Anterior cingulate cortex (tissue), 58 donors: ENCODE data around the gene SMAD5.
A peak's percentile ranks its signal among the peaks of the same experiment; 100 is the strongest.

Experiments
- DNase-seq, 58 donors: peaks; one replicate each; lab custom pipeline; 2025; lab: John Stamatoyannopoulos, UW

The SMAD5 gene

DNA sequence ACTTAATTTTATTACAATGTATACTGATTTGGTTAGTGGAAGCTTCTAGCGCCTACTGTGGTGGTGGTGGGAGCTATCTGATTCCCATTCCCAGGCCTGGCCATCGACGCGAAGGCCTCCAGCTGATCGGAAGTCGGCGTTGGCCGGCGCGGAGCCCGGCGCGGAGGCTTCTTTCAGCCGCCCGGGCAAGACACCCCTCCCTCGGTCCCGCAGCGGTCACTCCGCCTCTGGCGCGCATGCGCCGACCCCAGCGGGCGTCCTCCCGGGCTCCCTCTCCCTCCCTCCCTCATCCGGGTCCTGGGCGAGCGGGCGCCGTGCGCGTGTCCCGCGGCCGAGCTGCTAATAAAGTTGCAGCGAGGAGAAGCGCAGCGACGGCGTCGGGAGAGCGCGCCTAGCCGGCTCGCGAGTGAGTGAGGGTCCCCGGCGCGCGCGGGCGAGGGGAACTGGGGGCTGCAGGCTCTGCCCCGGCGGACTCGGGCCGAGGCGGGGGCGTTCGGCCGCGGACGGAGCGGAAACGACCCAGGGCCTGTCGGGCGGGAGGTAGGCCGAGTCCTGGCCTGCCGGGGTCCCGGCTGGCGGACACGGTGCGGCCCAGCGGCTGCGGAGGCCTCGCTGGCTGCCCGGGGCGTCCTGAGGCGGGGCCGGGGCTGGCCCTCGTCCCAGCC lies at the start of gene SMAD5:
Gene SMAD5 (plus strand): TSS at position 289 of the 665 bp plus-strand sequence. CDS start 20,916 bp downstream, outside the sequence.
- peak; percentile 38 to 98 (median 94) for DNase-seq

DNA sequence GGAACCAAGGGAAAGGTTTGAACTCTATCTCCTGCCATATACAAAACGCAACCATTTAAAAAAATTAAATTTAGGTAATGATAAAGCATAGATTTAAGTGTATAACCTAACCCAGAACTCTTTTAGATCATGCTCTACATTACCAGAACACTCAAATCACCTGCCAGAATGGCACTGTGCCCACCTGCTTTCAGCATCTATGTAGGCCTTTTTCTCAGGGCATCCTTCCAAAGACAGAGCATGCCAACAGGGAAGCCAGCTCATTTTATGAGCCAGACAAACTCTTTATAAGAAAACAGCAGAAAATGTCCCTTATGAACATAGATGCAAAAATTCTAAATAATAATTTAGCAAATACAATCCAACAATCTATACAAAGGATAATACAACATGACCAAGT lies 47.9 kb upstream of the SMAD5 start:
- DNase-seq, result peak in 16 of 58 donors; percentile 2 to 40 (median 10)

DNA sequence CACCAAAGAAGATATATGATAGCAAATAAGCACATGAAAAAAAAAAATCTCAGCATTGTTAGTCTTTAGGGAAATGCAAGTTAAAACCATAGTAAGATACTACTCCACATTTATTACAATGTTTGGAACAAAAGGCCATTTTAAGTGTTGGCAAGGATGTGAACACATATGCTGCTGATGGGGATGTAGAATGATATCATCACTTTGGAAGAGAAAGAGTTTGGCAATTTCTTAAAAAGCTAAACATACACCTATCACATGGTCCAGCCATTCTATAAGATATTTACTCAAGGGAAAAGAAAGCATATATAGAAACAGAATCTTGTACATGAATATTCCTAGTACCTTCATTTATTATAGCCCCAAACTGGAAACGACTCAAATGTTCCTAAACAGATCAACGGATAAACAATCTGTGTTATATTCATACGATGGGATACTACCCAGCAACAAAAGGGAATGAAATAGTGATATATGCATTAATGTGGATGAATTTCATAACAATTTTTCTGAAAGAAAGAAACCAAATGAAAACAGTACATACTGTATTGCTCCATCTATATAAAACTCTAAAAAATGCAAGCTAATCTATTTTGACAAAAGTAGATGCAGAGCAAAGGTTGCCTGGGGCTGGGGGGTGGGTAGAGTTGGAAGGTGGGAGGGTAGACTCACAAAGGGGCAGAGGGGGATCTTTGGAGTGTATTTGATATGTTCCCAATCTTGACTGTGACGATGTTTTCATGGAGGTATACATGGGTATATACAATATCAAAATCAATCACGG lies 45.7 kb upstream of the SMAD5 start:
- DNase-seq, result no peak

DNA sequence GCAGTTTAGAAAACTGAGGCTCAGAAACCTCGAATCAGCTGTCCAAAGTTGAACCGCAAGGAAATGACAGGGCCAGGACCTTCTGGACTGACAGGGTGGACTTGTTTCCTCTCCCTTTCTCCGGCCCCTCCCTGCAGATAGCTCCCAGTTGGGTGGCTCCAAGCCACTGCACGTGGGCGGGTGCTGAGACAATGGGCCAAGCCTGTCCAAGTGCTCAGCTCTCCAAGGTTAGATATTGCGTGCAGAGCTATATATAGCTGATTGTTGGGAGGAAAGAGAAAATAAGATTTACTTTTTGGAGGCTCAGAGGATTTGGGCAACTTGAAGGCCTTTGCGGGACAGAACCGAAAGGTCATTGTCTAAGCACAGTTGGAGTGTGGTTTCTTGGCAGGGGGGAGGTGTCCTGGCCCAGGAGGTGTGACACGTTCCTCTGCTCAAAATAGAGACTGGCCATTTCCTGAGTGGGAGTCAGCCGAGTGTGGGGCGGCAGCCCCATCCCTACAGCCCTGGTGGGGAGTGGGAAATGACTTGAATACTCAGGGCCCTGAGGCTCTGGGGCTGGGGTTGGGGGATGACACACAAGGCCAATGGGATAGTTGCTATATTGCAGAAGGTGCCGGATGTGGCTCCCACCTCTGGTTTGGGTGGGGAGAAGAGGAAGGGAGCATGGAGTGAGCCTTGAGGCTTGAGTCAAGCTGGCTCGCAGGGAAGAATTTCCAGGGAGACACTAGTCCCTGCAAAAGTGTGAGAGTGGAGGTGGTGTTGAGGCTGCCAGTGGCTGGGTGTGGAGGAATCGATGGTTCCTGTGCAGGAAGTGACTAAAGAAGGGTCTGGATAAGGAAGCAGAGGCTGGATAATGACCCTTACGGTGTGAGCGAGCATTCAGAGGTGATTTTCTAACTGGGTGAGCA lies 44.4 kb upstream of the SMAD5 start:
- no peak for DNase-seq

DNA sequence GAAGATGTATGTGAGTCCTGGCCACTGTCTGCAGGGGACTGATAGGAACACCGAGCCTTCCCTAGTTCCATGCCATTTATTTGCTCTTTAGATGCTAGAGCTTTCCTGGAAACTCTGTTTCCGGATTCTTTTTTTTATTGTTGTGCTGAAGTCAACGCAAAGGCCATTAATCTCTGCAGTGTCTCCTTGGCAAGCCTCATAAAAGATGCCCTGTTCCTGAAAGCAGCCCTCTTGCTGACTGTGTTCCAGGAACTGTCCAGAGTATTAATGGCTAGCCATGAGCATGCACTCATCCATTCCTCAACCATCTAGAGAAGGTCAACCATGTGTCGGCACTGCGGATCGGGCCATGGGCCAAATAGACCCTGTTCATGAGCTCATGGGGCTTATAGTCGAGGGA lies 42.9 kb upstream of the SMAD5 start:
- no peak for DNase-seq

DNA sequence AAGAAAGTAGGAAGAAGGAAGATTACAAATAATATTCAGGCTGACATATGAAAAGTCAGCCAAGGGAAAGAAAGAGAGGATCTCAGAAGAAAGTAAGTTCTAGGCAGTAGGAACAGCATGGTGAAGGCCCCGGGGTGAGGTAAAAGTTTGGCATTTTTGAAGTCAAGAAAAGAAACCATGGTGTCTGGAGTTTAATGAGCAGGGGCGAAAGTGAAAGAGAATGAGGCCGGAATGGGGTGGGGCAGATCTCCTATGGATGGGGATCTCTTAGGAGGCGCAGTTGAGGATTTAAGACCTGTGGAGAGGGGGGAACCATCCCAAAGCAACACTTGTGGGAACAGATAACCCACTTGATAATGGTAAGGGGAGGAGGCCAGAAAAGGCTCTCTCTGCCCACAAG lies 42.3 kb upstream of the SMAD5 start:
- DNase-seq, result no peak

DNA sequence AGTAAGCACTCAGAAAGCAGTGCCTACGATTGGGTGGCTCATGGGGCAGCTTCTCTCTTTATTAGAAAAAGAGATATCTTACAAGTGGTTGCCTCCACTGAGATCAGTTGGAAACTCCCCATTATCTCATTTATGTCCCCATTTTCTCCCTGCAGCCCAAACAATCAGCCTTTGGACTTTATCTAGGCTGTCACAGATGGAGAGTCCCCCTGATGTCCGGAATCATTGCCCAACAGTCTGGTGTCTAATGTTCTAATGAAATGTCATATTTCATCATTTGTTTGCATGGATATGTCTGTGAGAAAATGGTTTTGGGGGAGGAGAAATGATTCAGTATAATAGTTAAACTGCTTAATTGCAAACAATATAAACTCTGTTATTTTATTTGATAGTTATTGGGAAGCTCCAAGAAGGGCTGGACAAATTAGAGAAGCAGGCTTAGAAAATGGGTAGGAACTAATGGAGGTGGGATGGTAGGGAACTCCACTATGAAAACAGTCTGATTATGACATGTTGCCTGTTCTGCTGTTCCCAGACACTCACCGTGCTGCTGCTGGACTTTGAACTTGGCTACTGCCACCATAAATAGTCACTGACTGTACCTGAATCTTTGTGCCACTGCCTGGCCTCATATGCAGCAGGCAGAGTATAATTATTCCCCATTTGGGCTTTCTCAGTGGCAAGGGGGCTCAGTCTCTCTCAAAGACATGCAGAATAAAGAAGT lies 38.3 kb upstream of the SMAD5 start:
- DNase-seq, result no peak

DNA sequence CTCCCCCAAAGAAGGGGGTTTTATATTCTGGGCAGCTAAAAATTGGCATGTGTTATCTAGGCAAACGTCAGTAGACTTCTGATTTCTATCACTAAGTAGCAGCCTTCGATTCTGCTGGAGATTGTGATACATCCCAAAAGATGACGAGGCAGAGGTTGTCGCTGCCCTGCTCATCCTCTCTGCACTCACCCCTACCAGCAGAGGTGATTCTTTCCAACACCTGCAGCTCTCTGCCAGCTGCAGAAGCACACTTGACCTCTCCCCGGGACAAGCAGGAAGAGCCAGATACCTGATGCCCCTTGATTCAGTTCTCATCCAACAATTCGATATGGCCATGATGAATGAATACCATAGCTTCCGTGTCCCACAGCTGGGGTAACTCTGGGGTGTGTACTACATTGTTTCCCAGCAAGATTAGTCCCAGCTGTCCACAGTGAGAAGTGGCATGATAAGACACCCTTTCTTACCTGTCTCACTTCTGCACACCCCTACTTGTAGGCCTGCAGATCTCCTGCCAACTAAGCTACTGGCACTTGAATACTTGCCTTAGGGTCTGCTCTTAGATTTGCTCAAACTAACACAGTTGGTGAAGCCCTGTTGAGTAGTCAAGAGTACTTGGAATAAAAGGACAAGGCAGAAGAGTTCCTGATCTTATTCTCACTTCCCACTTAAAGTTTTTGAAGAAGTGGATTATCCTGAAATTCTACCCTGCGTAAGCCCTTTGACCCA lies 37.6 kb upstream of the SMAD5 start:
- DNase-seq, result no peak

DNA sequence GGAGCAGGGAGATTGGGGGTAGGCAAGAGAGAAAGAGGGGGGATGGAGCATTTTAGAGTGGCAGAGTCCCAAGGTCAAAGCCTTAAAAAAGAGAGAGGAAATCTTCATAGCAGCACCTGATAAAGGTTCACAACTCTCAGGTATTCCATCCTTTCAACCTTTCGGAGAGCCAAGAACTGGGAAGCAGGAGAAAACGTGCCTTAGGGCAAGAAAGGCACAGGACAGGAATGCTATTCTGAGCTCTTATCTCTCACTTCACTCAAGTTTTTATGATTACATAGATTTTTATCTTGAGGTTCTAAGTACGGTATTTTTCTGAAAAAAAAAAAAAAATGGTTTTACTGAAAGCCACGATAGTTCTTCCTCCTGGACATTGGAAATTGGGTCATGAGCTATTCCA lies 34.5 kb upstream of the SMAD5 start:
- DNase-seq, result no peak

DNA sequence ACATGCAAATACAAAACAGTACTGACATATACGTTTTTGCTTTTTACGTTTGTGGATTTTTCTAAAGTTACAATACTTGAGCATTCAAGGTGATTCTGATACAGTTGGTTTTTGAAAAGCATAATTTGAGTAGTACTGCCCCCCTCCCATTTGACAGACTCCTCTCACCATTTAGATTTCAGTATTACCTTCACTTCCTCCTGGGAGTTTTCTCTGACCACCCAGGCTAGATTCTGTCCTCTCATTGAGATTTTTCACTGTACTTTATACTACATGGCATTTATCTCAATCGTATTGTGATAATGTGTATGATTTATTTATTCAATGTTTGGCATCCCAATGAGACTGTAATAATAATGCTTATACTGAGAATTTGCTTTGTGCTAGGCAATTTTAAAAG lies 32.8 kb upstream of the SMAD5 start:
- no peak for DNase-seq

DNA sequence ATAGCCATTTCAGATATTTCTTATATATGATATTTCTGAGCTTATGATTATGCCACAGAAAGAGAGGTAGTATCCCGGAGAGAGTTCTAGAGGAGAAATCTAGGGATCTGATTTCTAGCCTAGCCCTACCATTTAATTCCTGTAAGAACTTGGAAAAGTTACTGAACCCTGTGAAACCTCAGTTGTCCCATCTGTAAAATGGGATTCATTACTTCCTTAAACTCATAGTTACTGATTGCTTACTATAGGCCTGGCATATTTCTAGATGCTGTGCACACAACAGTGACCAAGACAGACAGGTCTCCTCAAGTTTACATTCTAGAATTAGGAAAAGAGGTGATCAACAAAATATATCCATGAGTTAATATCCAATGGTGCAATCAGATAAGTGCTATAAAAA lies 30.8 kb upstream of the SMAD5 start:
- no peak for DNase-seq

DNA sequence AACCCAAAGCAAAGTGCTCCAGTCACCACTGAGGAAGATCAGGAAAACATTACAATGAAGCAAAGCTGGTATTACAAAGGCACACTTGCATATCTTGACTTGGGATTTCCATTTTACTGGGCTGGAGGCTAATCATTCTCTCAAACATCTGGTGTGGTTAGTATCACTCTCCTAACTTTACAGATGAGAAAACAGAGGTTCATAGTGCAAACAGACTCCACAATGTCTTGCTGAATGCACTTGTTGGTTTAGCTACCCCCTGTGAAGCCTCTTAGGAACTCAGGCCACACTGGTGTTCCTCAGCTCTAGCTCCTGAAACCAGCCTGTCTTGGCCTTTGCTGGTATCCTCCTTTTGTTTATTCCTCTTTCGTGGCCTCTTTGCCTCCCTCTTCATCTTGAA lies 29.5 kb upstream of the SMAD5 start:
- DNase-seq, result no peak

DNA sequence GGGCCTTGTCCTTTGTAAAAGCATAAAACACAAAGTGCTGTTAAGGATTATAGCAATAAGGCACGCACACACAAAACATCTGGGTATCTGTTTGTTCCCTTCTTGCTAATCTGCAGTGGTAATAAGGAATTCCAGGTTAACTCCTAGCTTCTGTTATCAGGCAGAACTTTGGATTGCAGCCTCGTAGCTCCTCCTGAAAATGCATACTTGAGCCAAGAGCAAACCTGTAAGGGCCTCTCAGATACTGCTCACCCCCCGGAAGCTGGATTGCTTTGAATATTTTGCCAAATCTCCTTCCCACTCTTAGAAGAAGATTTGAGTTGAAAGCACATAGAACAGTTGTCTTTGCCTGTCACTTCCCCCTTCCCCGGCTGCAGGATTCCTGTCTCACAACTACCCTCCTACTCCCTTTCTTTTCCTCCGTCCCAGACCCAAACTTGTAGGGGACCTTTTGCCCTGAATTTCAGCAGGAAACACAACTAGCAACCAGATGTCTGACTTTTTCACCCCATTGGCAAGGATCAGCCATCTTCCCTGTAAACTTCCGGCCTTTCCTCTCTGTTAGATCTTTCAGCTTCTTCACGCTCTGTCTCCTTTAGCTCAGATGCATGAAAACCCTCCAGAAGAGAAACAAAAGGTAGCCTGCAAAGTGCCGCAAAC lies 28.2 kb upstream of the SMAD5 start:
- no peak for DNase-seq

DNA sequence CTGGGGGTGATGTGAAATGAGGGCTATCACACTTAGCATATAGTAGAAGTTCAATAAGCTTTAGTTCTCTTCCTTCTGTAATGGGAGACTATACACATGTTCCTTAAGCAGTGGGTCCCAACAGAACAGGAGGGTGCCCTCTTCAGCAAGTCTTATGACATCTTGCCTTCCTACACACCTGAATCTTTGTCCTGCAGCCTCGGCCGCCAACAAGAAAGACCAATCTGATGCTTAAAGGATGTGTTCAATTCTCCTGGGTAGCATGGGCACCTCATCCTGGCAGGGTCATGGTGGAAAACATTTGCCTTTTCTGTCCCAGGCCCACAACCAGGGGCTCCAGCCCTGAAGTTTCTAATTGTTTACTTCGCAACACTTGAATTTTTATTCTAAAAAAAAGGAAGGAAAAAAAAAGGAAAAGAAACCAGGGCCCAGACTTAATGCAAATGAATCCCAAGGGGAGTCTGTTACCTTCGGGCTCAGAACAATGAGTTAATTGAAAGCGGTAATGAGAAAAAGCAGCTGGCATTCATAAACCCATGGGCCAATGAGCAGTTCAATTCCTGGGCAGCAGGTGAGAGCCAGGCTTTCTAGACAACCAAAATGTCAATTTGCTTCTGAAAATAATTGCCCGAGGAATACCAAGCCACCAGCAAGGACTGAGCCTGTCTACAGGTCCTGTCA lies 26.2 kb upstream of the SMAD5 start:
- no peak for DNase-seq

DNA sequence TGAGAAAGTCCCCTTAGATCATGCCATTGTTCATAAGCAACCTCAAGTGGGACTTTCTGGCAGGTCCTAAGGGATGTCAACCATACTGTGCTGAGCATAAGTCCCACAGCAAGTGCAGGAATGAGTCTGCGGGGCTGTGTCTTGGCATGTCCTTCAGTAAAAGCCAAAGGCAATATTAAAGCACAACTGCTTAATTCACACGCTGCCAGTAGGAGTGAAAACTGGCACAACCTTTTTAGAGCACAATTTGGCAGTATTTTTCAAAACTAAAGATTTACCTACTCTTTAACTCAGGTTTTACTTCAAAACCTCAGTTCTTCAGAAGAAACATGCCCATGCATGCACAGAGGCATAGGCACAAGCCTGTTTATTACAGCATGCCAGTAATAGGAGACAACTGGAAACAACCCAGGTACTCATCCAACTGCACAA lies 24.4 kb upstream of the SMAD5 start:
- DNase-seq, result no peak

DNA sequence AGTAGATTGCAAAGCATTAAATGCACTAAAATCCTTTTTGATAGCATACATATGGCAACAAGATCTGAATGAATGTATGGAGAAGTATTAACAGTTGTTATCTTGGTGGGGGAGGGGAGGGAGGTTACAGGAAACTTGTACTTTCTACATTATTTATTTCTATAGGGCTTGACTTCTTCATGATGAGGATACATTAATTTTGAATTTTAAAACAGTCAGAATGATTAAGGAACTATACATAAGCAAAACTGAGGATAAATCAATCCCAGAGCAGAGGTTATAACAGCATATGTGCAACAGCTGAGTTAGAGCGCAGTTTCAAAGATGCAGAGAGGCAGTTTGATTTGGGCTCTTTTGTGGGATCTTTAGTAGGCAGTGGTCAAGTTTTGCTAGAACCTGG lies 23.9 kb upstream of the SMAD5 start:
- no peak for DNase-seq

DNA sequence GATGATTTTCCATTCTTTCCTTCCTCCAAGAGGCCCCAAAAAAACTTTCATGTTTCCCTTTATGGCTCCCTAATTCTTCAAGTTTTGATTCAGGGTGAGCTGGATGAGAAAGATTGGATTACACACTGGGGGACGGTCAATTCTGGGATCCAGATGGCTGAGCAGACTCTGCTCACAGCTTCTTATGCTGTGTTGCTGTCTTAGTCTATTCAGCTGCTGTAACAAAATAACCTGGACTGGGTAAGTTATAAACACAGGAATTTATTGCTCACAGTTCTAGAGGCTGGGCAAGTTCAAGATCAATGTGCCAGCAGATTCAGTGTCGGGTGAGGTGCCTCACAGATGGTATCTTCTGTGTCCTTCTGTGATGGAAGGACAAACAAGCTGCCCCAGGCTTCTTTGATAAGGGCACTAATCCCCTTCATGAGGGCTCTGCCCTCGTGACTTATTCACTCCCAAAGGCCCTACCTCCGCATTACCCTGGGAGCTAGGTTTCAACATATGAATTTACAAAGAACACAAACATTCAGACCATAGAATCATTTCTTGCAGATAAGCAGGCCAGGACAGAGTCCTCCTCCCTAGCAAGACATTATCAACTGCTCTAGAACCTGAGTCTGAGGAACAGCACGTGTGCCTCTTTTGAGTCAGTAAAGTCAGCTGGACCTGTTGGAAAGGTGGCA lies 23.1 kb upstream of the SMAD5 start:
- DNase-seq, result no peak

DNA sequence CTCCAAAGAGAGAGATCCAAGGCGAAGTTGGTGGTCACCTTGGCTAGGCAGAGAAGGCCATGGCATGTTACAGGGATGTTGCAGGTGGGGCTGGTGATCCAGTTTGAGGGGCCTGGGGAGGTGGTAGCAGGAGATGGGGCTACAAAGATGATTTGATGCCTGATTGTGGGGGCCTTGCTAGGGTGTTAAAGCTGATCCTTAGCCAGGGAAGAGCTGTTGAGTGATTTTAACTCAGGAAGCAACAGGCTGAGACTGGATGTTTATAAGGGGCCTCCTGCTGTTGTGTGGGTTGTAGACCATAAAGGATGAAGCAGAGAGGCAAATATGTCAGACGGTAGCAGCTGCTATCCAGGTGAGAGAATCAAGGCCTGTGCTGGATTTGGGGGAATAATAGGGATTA lies 19.0 kb upstream of the SMAD5 start:
- DNase-seq, result no peak
